A673 (cell line): ENCODE data around the gene TMBIM4.

ENCODE experiments used
- CTCF ChIP-seq: fragments of 300-800, 200-600 bp; sonication (generic); conservative IDR thresholded peaks from 2 replicates; pipeline ENCODE4 v1.5.1; 2017; ENCODE audit warnings: low read depth, mild to moderate bottlenecking, antibody characterized with exemption, low read length, moderate library complexity, mixed read lengths
- EZH2 ChIP-seq: fragments of 200-600 bp; sonication (generic); IDR thresholded peaks from 2 replicates; pipeline ENCODE4 v1.6.1; 2017; ENCODE audit warnings: borderline replicate concordance, low read depth, mild to moderate bottlenecking, mixed read lengths, antibody characterized with exemption, low read length; ENCODE audit not compliant: poor library complexity, severe bottlenecking

DNA sequence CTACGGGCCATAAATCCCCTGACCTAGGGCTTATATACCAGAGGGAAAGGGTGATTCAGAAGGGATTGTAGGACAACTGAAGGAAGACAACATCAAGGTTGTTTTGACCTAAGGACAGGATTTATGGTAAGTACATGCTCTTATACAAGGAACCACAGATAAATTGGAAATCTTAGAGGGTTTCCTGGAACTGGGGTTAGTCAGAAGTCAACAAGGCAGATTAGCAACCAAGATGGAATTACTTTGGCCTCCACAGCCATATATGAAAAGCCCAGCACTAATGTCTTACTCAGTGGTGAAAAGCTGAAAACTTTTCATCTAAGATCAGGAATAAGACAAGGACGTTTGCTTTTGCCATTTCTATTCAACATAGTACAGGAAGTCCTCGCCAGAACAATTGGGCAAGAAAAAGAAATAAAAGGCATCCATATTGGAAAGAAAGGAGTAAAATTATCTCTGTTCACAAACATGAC, 5.4 kb downstream of the TMBIM4 start:
- TF ChIP-seq CTCF (no peak), EZH2 (no peak)
